GM23338 (cell line): ENCODE results near the gene FBXO38. TPM values are rescaled to one million over a fixed set of nuclear protein-coding genes. Genes with fewer than 3 reads are reported as not detected.

Experiments used
- EZH2 ChIP-seq: fragments of 200-600 bp; sonication (generic); IDR thresholded peaks from one replicate; pipeline ENCODE4 v1.8.0; 2017; ENCODE audit warnings: antibody characterized with exemption, mild to moderate bottlenecking, low read depth; ENCODE audit not compliant: unreplicated experiment
- NANOG ChIP-seq: IDR thresholded peaks from 2 replicates; pipeline ENCODE4 v1.6.1; 2016; ENCODE audit warnings: antibody characterized with exemption, borderline replicate concordance
- REST ChIP-seq: IDR thresholded peaks from one replicate; pipeline ENCODE4 v1.6.1; 2018; ENCODE audit warnings: antibody characterized with exemption; ENCODE audit not compliant: unreplicated experiment
- ZNF462 ChIP-seq: fragments of 250-450 bp; sonication (Bioruptor Pico); IDR thresholded peaks from 2 replicates; pipeline ENCODE4 v1.5.0; 2020; ENCODE audit warnings: mild to moderate bottlenecking, moderate library complexity
- polyA plus RNA-seq: library from polyadenylated mRNA; unstranded; fragments of >200 nt; fragmentation: Nextera tagmentation; extraction: Ambion mirVana; gene quantifications from 2 replicates; pipeline ENCODE4 v1.2.1, GENCODE V29; 2016
- total RNA-seq: library from RNA; depleted of rRNA; stranded (reverse); fragments of >200 nt; shearing (Covaris generic); gene quantifications from 2 replicates; pipeline ENCODE4 v1.2.3, GENCODE V29; 2014

The FBXO38 gene
- total and polyA plus RNA-seq, 2 experiments from 2014 or later: 13.3 to 45.6 TPM

DNA sequence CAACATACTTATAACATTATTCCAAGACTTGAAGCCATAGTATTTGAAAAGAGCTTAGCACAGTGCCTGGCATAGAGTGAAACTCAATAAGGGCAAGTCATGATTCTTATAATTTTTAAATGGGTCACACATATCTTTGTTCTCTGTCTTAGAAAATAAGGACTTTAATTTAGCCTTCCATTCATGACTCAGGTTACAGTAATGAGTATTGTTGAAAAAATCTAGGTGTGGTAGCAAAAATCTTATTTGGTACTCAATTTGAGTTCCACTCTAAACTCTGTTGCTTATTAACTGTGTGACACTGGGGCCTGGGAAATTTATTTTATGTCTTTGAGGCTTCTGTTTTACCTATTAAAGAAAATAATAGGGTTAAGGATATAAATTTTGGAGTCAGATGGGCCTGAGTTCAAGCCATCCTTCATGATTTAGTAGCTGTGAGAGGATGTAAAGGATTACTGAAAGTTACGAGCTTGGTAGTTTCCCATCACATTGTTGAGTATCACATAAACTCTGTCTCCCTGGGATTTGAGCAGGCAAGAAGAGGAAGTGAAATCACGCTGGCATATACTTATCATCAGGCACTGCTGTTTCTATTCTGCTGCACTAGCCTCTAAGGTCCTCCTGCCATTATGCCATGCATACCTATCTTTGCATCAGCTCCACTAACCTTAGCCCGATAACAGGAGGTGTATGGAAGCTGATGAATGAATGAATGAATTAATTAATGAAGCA is 46.9 kb upstream of the FBXO38 start (continued):
- TF ChIP-seq ZNF462 (CRISPR knock-in tag): no peak
- TF ChIP-seq NANOG: no peak
- TF ChIP-seq EZH2: no peak
- no peak for TF ChIP-seq REST
